GM21528 (cell line): Measurements from ENCODE around the gene NFIB.

Source experiments
- ATAC-seq: cut with Tn5 transposase; IDR thresholded peaks from one replicate; pipeline ENCODE4 v1.9.1; 2021; ENCODE audit warnings: mild to moderate bottlenecking, moderate library complexity; ENCODE audit not compliant: unreplicated experiment, low FRiP score

Gene NFIB

DNA sequence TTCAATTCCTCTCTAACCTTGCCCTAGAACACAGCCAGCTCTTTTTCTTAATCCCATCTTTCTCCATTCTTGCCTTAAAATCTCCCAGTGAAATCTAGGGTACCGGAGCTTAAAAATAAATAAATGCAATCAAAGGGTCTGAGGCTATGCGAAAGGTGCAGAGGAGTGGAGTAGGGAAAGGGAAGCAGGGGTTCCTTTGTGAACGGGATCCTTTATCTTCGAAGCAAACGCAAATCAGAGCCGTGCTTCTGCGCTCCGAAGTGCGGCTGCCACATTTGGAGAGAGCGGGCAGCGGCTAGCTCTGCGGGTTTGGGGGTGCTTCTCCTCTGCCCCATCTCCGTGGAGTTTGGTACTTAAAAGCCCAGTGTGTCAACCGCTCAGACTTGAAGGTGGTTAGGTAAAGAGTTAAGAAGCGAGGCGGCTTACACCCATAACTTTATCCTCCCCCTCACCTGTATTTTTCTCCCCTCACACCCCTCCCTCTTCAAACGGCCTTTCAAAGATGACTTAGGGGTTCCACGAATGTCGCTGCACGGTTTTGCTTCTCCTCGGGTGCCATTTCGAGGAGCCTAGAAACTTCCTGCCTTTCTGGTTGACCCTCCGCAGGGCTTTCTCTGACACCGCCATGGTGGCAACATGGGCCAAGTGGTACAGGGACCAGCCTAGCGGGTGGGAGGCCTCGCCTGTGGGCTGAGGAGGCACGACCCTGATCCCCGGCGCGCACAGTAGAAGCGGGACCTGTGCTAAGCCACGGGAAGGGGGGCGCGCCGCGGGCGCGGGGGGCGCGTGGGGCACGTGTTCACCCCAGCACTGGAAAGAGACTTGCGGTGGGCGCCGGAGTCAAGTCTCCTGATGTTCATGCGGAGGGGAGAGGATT is 31.7 kb upstream of the NFIB start:
- ATAC-seq = no peak

DNA sequence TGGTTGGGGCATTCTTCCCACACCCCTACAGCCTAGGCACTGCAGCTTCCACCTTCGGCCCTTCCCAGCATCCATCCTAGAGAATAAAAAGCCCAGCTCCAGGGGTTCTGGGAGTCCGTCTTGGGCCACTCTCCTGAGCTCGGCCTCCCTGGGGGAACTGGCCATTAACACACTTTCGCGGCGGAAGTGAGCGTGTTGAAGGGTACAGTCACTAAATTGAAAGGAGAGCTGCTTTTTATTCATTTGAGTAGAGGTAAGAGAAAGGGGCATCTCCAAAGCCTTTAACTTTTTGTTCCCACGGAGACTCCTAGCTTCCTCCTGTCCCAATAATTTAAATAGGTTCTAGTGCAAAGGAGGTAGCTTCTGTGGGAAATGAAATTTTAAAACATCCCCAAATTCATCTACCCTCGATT is 31.0 kb upstream of the NFIB start:
- ATAC-seq = no peak

DNA sequence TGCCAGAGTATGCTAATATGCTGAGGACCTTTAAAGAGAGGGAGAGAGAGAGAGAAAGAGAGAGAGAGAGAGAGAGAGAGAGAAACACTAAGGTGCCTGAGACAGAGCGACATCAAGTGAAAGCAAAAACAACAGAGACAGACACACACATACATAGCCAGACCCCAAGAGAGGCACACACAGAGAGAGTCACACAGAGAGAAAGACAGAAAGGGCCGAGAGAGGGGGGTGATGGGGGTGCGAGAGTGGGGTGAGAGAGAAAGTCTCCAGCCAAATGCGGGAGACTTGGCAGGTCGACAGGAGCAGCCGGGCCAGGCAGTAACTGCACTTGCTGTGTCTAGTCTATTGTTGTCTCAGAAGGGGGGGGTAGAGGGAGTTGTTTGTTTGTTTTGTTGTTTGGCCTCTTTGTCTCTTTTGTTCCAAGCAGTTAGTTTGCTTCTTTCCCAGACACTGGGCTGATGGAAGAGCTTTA is 30.1 kb upstream of the NFIB start:
- ATAC-seq = no peak

DNA sequence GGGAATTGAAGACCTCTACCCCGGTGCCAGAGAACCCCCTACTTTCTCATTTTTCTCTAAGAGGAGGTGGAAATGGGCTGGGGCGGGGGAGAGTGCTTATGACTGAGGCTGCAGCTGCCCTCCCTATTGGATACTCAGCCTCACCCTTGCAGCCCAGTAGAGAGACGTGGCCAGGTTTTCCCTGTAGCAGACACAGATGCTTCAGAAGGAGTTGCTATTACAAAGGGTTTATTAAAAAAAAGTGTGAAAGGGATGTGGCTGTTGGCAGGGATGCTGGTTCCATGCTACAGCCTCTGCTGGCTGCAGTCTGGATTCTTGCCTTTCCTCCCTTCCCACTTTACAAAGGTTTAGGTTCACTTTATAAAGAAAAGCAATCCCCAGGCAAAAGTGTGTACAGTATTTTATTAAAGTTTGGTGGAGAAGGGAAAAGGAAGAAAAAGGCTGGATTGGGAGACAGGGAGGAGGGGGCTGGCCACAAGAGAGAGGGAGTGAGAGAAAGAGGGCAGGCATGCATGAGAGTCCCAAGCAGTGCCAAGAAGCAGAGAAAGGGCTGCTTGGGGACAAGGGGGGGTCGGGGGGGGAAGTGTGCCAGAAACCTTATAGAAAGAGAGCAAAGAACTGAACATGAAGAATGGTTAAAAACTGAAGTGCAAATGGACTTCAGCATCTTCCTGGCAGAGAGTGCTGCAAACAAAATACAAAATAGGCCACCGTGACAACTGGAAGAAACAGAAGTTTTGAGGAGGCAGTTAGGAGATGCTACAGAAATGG is 29.5 kb upstream of the NFIB start:
- ATAC-seq = no peak

DNA sequence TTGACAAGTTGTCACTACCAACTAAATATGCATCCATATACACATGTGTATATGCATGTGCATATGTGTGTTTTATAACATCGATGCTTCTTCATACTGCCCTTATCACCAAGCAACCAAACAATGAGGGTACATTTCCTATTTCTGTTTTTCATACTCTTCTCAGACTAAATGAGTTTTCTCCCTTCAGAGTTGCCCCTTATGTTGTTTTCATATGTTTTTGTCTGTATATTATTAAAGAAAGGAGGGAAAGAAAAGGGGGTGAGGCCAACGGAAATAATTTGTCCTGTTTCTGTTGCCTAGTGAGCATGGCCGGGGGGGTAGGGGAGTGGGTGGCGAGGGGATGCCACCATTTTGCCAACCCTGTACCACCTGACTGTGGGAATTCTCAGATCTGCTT is 28.8 kb upstream of the NFIB start:
- no peak for ATAC-seq

DNA sequence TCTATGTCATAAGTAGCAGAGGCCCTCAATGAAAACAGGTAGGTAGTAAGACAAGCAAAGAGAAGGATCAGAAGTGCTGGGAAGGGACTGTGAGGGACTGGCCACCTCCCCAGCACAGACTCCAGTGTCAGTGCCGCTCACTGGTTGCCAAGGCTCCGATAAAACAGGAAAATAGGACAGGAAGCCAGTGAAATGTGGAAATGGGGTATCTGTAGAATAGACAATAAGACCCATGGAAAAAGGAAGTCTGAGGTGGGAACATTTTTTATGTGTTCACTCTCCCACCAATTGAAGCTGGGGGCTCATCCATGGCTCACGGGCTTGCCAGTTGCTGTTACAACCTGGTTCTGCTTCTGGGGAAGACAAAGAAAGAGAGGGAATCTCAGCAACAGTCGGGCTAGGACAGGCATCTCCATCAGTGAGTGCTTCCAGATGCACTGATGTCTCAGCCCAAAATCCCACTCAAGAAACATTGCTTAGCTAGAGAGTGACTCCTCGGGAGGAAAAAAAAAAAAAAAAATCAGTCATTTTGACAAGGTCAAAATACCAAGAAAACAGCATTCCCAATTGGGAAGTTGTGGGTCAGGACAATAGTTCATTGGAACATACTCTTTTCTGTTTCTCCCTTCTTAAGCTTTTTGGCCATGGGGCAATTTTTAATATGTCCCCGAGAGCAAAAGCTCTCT is 27.6 kb upstream of the NFIB start:
- ATAC-seq = no peak

DNA sequence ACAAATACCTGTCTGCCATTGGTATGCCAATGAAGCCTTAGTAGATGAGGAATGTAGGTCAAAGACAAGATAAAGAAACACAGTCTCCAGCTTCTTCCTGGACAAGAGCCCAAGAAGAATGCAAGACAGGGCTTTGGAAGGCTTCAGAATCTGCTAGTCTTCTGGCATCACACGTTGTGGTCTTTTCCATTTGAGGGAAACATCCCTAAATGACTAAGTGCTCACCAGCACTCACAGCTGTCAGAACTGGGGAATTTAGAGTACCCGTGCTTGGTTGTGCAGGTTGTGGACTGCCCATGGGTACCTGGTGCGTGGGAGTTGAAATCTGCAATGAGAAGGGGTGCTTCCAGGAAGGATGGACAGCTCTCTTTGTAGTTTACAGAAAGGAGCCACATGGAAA is 27.1 kb upstream of the NFIB start:
- ATAC-seq = no peak

DNA sequence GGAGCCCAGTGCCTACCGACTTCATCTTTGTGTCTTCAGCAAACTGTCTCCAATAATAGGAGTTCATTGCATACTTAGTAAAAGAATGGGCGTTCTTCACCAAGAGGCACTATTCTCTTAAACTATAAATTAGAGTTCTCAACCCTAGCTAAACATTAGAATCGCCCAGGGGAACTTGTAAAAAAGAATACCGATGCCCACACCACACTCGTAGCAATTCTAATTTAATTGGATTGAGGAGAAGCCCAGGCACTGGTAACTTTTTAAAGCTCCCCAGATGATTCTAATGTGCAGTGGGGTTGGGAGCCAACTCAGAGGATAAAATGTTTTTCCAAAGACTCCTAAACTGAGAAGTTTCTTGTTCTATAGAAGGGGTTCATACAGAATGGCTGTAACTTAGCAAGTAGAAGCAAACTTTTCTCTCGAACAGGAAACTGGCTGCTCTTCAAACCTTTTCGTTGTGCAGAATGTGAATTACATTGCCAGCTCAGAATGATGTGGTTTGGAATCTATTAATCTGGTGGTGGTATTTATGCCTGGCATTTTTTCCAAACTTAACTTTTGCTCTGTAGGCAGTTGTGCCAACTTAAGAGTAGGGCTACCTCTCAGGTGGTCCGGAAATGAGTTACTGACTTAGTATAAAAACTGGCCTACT is 26.4 kb upstream of the NFIB start:
- no peak for ATAC-seq

DNA sequence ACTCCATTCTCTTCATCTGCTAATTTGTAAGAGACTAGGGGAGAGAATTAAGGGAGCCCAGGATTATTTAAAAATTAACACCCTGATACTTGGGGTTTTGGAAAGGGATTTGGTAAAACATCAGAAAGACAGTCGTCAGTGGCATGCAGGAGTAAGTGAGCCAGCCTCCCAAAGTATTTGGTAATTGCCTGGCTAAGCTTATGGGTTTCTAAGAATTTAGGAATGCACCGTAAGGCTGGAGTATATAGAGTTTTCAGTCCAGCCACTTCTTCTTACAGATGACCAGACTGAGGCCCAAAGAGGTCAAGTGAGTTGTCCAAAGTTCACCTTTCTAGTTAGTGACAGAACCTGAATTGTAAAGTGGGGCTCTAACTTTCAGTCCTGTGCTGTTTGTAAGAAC is 25.8 kb upstream of the NFIB start:
- no peak for ATAC-seq

DNA sequence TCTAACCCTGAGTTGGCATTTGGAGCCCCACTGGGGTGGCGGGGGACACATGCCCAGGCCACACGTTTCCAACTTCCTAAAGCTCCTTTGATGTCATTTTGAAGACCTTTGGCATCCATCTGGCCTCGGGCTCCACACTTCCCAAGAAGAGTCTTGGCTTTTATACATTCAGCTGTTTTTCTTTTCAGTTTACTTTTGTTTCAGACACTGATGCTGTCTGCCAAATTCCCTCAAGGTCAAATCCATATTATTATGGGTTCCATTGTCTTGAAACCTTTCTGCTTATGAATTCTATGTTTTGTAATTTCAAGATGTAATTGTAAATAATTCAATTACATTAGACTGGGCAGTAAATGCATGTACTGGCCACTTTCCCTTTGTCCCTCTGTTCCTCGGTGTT is 23.7 kb upstream of the NFIB start:
- ATAC-seq = no peak

DNA sequence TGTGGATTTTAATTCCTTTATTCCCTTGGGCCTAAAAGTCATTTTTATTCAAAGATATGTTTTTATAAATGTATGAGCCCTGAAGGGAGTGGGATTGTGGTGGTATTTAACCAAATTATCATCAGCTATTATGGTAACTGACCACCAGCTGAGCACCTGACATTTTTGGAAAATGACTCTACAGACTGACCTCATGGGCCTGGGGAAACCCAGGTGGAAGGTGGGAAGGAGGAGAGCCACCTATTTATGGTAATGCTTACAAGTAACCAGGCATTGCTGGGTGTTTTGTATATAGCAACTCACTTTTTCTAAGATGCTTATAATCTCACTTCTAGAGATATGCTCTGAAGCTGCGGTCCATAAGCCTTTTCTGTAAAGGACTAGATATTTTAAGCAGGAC is 22.3 kb upstream of the NFIB start:
- no peak for ATAC-seq

DNA sequence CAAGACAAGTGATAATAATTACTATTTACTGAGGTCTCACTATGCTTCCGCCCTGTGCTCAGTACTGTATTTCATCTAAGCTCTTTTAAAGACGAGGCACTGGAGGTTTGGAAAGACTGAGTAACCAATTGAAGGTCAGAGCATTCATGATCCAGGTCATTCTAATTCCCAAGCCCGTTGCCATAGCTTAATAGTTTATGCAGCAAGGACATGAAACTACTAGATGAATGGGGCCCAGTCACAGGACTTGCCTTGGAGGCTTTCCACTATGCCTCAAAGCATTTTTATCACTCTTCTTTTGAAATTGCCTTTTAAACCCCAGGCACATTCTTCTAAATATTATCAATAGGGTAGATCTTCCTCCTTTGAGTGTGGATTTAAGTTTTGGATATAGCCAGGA is 17.2 kb upstream of the NFIB start:
- no peak for ATAC-seq

DNA sequence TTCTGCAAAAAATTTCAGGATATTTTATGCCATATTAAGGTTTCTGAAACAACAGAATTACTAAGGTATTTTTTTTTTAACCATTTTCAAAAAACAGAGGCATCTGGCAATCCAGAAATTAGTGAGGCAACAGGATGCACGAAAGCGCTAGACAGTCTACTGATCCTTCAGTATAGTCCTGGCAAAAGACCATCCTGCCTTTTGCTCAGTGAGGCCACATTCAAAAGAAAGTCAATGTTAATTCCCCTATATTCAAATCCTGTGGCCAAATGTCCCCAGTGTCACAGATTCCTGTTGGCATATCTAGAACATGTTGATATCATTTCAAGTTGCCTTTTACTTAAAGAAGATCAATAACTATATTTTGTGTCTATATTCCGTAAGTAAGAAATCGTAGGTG is 13.1 kb upstream of the NFIB start:
- ATAC-seq = no peak

DNA sequence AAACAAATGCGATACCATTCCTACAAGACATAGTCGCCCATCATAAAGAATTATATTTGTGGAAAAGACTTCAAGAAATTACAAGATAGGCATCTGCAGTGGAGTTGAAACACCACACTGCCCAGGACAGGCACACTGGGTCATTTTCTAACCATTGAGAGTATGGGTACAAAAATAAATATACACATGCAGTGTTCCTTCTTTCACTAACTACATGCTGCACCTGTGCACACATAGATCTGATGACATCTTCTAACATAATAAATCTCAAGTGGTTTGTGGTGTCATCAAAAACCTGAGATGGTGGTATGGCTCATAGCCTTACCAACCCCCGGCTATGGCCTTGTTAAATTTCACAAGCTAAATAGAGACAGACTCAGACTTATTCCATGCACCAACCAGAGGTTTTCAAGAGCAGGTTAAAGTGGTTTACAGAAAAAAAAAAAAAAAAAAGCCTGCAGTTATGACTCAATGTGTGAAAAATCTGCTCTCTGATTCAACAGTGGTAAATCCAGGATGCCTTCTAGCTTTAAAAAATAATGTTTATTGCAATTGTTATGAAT is 12.4 kb upstream of the NFIB start:
- no peak for ATAC-seq

DNA sequence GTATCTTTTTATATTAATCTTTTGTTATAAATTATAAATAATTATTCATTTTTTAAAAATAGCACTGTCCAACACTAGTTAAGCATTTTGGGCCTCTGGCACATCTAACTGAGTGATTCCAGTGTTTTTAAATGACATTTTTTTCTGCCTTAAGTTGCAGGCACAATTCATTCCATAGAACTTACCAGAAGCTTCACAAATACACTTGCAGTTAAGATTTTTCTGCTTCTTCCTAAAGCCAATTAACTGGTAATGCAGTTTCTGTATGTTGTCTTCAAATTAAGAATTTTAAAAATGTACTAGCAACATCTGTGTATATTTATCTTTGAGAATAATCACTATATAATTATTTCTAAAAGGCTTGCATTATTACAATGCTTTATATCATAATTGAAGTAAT is 11.2 kb upstream of the NFIB start:
- no peak for ATAC-seq

DNA sequence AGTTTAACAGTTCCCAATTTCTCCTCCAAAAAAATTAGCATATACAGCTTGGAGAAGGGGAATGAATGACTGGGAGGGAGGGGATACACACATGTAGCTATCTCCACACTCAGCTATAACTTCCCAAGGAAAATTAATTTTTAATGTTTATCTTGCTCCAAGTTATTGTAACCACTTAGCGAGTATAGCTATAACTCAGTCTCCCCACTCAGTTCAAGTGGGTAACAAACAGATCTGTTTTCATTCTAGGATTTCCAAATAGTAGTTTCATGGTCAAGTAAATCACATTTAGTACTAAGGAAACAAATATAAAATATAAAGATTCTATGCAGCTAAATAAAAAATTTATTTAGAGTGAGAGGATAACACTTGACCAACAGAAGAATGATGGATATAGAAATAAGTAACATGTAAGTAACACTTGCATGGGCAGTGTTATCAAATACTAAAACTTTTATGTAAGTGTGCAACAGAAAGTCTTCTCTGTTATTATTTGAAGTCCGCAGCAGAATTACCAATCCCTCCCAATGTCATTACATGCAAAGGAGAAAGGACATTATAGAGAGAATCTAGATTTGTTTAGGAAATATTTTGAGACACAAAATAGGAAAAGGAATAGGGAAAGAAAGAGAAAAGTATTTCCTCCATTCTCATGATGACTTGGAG is 10.2 kb upstream of the NFIB start:
- ATAC-seq = no peak

DNA sequence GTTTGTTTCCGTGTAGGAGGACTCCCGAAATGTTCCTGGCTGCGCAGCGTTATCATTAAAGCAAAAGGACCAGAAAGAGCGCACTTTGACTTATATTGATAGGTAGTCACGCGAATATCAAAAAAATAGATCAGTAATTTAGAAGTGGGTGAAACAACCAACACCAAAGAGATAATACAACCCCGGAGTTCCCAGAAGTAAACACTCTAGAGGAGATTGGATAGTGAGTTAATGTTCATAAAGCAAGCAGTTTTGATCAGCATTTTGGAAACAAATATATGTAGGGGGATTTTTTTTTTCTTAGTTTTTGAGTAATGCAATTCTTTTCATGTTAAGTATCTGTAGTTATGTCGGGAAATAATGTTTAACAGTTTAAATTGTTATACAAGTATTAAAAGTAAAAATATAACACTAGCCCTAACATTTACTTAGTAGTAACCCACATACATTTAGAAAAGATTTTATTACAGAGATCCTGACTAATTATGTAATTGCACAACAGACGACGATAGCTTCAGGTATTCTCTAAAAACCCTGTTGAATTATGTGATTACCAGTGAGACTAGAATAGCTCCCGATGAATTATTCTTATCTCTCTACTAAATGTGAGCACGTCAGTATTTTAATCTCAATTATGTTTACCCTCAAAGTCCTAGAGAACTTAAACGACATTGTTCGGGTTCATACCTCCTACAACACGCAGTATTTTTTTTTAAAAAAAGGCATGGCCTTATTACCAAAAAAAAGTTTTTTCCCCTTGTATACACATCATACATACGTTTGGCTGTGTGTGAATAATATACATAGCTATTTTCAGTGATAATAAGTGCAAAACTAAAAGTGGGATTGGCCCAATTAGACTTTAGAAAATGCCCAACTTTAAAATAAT is 9.4 kb upstream of the NFIB start:
- no peak for ATAC-seq

DNA sequence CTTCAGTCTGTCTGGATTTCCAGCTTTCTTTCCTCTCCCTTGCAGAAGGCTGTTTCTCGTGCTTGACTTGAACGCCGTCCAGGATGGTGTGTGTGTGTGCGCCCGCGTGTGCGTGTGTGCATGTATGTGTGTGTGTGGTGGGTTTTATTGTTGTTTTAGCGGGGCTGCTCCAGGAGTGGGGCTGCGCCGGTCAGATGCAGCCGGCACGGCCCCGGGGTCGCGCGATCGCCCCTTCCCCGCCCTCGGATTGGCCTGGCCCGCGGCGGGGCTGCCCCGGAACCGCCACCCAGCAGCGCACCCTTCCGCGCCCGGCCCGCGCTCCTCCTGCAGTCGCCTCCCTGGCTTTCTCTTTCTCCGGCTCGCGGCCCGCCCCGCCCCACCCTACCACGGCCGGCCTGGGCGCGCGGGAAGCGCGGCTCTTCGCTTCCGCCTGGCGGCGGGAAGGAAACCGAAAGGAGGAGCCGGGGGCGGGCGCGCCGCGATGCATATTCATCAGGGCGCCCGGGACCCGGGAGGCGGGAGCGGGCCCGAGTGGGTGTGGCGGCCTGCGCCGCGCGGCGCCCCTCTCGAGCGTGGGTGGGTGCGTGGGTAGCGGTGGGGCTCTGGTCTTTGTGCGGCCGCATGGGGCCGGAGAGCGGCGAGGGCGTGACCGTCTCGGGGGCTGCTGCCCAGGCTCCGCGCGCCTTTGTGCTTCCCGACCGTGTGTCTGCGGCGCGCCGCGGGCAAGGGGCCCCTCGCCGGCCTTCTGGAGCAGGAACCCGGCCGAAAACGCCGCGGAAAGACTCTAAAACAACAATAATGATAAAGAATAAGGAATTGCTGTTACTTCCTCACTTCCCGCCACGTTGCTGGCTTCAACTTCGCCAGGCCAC is 8.5 kb upstream of the NFIB start:
- peak; percentile 89 for ATAC-seq
